ENCODE measurements around the gene STK31.

DNA sequence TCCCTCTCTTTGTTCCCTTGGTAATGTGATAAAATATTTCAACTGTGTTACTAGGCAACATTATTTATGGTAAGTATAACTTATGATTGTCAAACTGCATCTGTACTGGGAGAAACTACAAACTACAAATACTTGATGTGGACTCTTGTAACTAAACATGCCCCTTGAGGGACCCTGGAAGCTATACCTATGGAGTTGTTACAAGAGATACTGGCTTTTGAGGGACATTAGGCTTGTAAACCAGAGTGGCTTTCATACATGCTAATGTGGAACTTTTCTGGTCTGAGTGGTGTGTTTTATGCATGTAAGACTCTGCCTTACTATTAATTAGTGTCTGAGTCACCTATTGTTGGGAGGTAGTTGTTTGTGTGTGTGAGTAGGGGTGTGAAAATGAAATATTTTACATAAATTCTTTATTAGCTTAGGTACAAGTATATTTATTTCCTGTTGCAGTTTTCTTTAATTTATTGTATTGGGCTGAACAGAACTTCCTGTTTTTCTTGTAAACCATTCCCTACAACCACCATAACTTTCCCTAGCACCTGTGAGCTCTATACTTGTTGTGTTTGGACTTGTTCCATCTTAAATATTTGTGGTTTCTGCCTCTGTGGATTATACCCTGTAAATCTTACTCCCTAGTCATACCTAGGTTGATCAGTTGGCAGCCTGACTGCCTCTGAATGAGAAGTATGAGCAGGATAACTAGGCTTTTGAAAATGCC is 49.8 kb downstream of the STK31 start:
- TF ChIP-seq, protein P1, sequence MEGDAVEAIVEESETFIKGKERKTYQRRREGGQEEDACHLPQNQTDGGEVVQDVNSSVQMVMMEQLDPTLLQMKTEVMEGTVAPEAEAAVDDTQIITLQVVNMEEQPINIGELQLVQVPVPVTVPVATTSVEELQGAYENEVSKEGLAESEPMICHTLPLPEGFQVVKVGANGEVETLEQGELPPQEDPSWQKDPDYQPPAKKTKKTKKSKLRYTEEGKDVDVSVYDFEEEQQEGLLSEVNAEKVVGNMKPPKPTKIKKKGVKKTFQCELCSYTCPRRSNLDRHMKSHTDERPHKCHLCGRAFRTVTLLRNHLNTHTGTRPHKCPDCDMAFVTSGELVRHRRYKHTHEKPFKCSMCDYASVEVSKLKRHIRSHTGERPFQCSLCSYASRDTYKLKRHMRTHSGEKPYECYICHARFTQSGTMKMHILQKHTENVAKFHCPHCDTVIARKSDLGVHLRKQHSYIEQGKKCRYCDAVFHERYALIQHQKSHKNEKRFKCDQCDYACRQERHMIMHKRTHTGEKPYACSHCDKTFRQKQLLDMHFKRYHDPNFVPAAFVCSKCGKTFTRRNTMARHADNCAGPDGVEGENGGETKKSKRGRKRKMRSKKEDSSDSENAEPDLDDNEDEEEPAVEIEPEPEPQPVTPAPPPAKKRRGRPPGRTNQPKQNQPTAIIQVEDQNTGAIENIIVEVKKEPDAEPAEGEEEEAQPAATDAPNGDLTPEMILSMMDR (IDR thresholded peaks at IDR 0.05) = no peak
- no peak for TF ChIP-seq EZH2 (IDR thresholded peaks at IDR 0.05; ENCODE audit: borderline replicate concordance, insufficient read depth, low read depth, low read length, poor library complexity, severe bottlenecking)
